ENCODE measurements around the gene ZBTB20.

DNA sequence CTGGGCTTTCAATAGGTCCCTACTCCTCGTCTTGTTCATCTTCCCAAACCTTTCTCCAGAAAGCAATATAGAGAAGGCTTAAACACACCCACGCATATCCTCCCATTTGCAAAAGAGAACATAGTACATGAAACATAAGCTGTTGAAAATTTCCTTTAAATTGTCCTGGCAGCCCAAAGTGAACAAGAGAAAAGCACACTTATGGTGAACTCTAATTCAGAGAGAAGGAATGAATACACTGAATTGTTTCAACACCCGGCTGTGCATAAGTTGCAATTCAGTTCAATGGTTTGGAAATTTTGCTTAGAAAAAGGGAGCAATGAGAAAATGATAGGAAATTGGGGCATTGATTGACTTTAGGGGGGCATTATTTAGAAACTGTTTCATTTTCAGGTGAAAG lies 650.6 kb downstream of the ZBTB20 start:
- TF ChIP-seq, protein P1, sequence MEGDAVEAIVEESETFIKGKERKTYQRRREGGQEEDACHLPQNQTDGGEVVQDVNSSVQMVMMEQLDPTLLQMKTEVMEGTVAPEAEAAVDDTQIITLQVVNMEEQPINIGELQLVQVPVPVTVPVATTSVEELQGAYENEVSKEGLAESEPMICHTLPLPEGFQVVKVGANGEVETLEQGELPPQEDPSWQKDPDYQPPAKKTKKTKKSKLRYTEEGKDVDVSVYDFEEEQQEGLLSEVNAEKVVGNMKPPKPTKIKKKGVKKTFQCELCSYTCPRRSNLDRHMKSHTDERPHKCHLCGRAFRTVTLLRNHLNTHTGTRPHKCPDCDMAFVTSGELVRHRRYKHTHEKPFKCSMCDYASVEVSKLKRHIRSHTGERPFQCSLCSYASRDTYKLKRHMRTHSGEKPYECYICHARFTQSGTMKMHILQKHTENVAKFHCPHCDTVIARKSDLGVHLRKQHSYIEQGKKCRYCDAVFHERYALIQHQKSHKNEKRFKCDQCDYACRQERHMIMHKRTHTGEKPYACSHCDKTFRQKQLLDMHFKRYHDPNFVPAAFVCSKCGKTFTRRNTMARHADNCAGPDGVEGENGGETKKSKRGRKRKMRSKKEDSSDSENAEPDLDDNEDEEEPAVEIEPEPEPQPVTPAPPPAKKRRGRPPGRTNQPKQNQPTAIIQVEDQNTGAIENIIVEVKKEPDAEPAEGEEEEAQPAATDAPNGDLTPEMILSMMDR (IDR thresholded peaks at IDR 0.05; ENCODE audit: low read depth, low read length) = no peak
- TF ChIP-seq EZH2phosphoT487 (IDR thresholded peaks at IDR 0.05; ENCODE audit: low read depth) = no peak

All from OCI-LY3 (cell line).